Glutamatergic neuron (in vitro differentiated cells): ENCODE data around the gene PLPPR3. TPM values are rescaled to one million over a fixed set of nuclear protein-coding genes. Genes with fewer than 3 reads are reported as not detected.
"Not testable (repeated sequence)": the region's sequence is repeated elsewhere in the genome, so short reads cannot be mapped to it uniquely, and the experiment has no call there.

Experiments
- DNase-seq: peaks from one replicate; pipeline ENCODE4 v3.0.0; 2022
- H3K27ac Mint-ChIP-seq: one replicate; pipeline ENCODE4 v1.8.0; 2020; ENCODE audit warnings: mild to moderate bottlenecking, mixed read lengths, inconsistent platforms; ENCODE audit not compliant: unreplicated experiment
- H3K27me3 Mint-ChIP-seq: one replicate; pipeline ENCODE4 v1.8.0; 2020; ENCODE audit warnings: mild to moderate bottlenecking, moderate library complexity, mixed read lengths, inconsistent platforms; ENCODE audit not compliant: unreplicated experiment
- H3K36me3 Mint-ChIP-seq: one replicate; pipeline ENCODE4 v1.8.0; 2020; ENCODE audit warnings: mild to moderate bottlenecking, mixed read lengths, inconsistent platforms; ENCODE audit not compliant: unreplicated experiment
- H3K4me1 Mint-ChIP-seq: one replicate; pipeline ENCODE4 v1.8.0; 2020; ENCODE audit warnings: mild to moderate bottlenecking, low read depth, mixed read lengths, inconsistent platforms; ENCODE audit not compliant: unreplicated experiment
- H3K4me3 Mint-ChIP-seq: one replicate; pipeline ENCODE4 v1.8.0; 2020; ENCODE audit warnings: mild to moderate bottlenecking, mixed read lengths, inconsistent platforms; ENCODE audit not compliant: unreplicated experiment
- H3K9me3 Mint-ChIP-seq: one replicate; pipeline ENCODE4 v1.8.0; 2020; ENCODE audit warnings: mild to moderate bottlenecking, moderate library complexity, mixed read lengths, inconsistent platforms; ENCODE audit not compliant: unreplicated experiment
- CTCF ChIP-seq: fragments of 200-600 bp; sonication (generic); IDR thresholded peaks from one replicate; pipeline ENCODE4 v1.5.0; 2021; ENCODE audit not compliant: partially characterized antibody, unreplicated experiment
- total RNA-seq: library from RNA; stranded (reverse); fragmentation: NEBNext Ultra II Directional; extraction: Animal tissue kit (Norgen Biotek cat#: 25700); gene quantifications from one replicate; pipeline ENCODE4 v1.2.1, GENCODE V29; 2021; ENCODE audit not compliant: unreplicated experiment

The PLPPR3 gene
- total RNA-seq, 1 donor from 2014 or later = 392 TPM

DNA sequence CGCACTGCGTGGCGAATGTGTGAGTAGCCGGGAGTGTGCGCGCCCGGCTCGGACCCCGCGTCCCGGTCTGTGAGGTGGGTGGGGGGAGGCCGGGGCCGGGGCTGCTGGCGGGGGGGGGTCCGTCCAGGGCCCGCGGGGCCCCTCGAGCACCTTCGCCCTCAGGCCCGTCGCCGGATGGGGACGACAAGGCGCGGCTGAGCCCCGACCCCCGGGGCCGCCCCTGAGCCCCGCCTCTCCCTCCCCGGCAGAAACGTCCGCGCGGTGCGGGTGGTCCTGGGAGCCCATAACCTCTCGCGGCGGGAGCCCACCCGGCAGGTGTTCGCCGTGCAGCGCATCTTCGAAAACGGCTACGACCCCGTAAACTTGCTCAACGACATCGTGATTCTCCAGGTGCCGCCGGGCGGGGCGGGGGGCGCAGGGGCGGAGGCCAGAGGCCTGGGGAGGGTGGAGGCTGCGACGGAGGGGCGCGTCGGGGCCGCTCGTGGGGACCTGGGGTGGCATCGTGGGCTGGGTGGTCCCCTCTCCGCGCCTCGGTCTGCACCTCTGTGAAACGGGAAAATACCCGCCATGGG, 31.3 kb upstream of the PLPPR3 start:
- no peak for TF ChIP-seq CTCF
- no peak for DNase-seq
- Mint-ChIP-seq H3K27ac (no peak overlapping the region), H3K9me3 (peaks cover 4% of the 10 kb centered on the region), H3K4me1 (no peaks in the 10 kb centered on the region), H3K36me3 (no peaks in the 10 kb centered on the region), H3K27me3 (no peaks in the 10 kb centered on the region), H3K4me3 (no peak overlapping the region)

DNA sequence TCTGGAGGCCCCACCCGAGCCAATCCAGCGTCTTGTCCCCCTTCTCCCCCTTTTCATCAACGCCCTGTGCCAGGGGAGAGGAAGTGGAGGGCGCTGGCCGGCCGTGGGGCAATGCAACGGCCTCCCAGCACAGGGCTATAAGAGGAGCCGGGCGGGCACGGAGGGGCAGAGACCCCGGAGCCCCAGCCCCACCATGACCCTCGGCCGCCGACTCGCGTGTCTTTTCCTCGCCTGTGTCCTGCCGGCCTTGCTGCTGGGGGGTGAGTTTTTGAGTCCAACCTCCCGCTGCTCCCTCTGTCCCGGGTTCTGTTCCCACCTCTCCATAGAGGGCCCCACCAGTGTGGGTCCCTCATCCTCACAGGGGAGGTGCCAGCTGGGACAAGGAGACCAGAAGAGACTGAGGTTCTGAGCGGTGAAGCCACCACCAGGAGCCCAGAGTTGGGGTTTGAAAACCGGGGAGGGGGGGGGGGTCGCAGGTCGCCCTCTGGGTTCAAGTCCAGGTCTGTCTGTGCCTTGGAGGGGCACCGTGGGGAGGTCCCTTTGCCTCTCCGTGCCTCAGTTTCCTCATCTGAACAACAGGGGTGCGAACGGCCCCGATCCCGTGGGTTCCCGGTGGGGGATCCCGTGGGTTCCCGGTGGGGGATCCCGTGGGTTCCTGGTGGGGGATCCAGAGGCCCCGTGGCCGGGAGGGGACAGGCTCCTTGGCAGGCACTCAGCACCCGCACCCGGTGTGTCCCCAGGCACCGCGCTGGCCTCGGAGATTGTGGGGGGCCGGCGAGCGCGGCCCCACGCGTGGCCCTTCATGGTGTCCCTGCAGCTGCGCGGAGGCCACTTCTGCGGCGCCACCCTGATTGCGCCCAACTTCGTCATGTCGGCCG, 30.6 kb upstream of the PLPPR3 start, which contains the start of gene ELANE:
Gene ELANE (plus strand): TSS at position 168 of the 878 bp plus-strand sequence. CDS start 26 bp downstream, at position 194.
- Mint-ChIP-seq H3K9me3 (peaks cover 2% of the 10 kb centered on the region), H3K4me3 (no peak within 1 kb of the TSS), H3K36me3 (no peaks in the 10 kb centered on the region), H3K27ac (no peak within 1 kb of the TSS), H3K27me3 (no peaks in the 10 kb centered on the region), H3K4me1 (no peaks in the 10 kb centered on the region)
- no peak for DNase-seq
- no peak for TF ChIP-seq CTCF

DNA sequence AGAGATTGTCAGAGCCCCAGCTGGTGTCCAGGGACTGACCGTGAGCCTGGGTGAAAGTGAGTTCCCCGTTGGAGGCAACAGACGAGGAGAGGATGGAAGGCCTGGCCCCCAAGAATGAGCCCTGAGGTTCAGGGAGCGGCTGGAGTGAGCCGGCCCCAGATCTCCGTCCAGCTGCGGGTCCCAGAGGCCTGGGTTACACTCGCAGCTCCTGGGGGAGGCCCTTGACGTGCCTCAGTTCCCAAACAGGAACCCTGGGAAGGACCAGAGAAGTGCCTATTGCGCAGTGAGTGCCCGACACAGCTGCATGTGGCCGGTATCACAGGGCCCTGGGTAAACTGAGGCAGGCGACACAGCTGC, 29.2 kb upstream of the PLPPR3 start:
- Mint-ChIP-seq H3K27ac (no peak overlapping the region), H3K4me1 (no peaks in the 10 kb centered on the region), H3K36me3 (no peaks in the 10 kb centered on the region), H3K27me3 (no peaks in the 10 kb centered on the region), H3K9me3 (peaks cover 2% of the 10 kb centered on the region), H3K4me3 (no peak overlapping the region)
- TF ChIP-seq CTCF = no peak
- DNase-seq = no peak

- H3K27ac Mint-ChIP-seq = no peak overlapping the region
- peak; percentile 69 for DNase-seq
- no peak for TF ChIP-seq CTCF
- peaks cover 4% of the 10 kb centered on the region for H3K27me3 Mint-ChIP-seq
- H3K4me1 Mint-ChIP-seq = no peaks in the 10 kb centered on the region
- no peak overlapping the region for H3K4me3 Mint-ChIP-seq
- H3K36me3 Mint-ChIP-seq = no peaks in the 10 kb centered on the region
- H3K9me3 Mint-ChIP-seq = peaks cover 2% of the 10 kb centered on the region
These were observed 28.6 kb upstream of the PLPPR3 start for GRCh38 chr19:850221-850978.

DNA sequence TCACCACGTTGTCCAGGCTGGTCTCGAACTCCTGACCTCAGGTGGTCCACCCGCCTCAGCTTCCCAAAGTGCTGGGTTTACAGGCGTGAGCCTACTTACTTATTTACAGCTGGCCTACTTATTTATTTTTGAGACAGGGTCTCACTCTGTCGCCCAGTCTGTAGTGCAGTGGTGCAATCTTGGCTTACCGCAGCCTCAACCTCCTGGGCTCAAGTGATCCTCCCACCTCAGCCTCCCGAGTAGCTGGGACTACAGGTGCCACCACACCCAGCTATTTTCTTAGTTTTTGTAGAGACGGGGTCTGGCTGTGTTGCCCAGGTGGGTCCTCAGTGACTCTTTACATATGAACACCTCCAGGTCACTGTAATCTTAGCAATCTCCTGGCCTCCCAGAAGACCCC, 27.4 kb upstream of the PLPPR3 start:
- H3K9me3 Mint-ChIP-seq, H3K27me3 Mint-ChIP-seq, H3K4me3 Mint-ChIP-seq, DNase-seq, H3K4me1 Mint-ChIP-seq, H3K36me3 Mint-ChIP-seq, H3K27ac Mint-ChIP-seq: not testable (repeated sequence)
